ENCODE data around the gene HMCN1.
A peak's percentile ranks its signal among the peaks of the same experiment; 100 is the strongest.

Gene HMCN1

DNA sequence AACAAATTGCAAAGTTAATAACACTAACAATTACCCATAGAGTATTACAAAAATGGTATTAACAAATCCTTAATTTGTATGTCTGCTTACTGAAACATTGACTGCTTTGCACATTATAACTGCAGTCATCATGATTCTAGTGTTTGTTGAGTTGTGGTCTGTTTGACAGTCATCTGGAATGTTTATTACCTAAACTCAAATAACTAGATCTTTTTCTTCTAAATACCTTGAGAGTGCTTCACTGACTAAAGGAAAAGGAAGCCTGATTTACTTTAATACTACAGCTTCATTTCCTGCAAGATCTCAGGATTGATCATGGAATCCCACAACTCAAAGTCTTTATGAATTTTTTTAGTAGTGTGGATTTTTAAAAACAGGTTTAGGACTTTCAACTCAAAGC is 70.0 kb downstream of the HMCN1 start:
- TF ChIP-seq CTCF (IDR thresholded peaks at IDR 0.05): no peak
- TF ChIP-seq ZFX (IDR thresholded peaks at IDR 0.05; ENCODE audit: borderline replicate concordance): no peak
- no peak overlapping the region for H3K27ac ChIP-seq

GRCh38 chr1:185804608-185805007 is 70.4 kb downstream of the HMCN1 start:
- H3K27ac ChIP-seq: no peak overlapping the region
- TF ChIP-seq CTCF (IDR thresholded peaks at IDR 0.05) (no peak), ZFX (IDR thresholded peaks at IDR 0.05; ENCODE audit: borderline replicate concordance) (no peak)

DNA sequence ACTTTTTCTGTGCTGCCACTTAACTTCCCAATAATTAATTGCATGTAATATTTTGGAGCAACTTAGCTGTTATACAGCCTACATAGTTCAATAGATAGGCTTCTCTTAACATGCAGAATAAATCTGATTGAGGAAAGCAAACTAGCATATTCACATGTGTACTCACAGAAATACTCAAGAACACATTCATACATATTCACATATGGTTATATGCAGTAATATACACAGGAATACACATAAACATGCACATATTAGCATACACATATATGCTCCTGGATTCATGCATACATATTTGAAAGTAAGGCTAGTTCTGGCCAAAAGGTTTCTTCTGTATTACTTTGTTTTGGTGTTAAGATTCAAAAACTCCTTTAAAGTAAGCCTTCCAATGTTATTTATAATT is 73.1 kb downstream of the HMCN1 start:
- no peak for TF ChIP-seq ZFX (IDR thresholded peaks at IDR 0.05; ENCODE audit: borderline replicate concordance)
- TF ChIP-seq CTCF (IDR thresholded peaks at IDR 0.05): no peak
- H3K27ac ChIP-seq: no peak overlapping the region

DNA sequence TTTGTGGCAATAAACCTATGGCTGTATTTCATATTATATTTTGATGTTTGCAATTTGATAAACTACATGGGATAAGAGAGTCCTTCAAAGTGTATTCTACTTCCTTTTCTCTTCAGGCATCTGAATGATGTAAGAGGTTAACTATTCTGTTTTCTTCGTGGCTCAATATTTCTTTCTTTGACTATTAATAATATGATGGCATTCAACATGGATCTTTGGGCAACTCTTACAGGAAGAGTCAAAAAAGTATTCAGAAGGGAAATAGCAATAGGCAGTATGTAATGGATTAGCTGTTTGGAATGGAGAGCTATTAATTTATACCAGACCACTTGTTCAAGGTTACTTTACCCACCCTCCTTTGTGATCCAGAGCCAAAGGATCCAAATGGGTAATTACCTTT is 74.4 kb downstream of the HMCN1 start:
- TF ChIP-seq CTCF (IDR thresholded peaks at IDR 0.05) (no peak), ZFX (IDR thresholded peaks at IDR 0.05; ENCODE audit: borderline replicate concordance) (no peak)
- H3K27ac ChIP-seq: no peak overlapping the region

GRCh38 chr1:185811073-185811709 is 77.0 kb downstream of the HMCN1 start:
- TF ChIP-seq ZFX (IDR thresholded peaks at IDR 0.05; ENCODE audit: borderline replicate concordance) (no peak), CTCF (IDR thresholded peaks at IDR 0.05) (no peak)
- no peak overlapping the region for H3K27ac ChIP-seq

GRCh38 chr1:185812934-185813333 is 78.7 kb downstream of the HMCN1 start:
- no peak overlapping the region for H3K27ac ChIP-seq
- TF ChIP-seq ZFX (IDR thresholded peaks at IDR 0.05; ENCODE audit: borderline replicate concordance): no peak

DNA sequence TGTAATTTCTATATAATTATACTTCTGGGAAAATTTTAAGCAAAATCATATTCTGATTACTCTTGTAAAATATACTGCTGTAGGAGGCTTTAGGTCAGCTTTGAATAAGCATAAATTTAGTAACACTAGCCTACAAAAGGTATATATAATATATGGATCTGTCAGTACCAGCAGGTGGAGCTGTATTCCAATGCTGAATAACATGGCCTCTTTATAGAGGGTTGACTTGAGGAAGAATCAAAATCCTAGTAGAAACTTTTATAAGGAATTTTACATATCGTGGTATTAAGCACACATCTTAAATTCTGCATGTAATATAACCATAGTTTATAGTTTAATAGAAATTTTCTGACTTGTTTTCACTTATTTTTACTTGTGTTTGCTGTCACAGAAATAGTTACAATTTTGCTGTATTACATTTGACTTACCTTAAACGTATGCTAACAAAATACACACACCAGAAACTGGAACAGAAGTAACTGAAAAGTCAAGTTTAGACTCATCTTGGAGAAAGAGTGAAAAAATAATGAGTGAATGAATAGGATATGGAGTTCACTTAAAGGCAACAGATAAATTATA is 79.3 kb downstream of the HMCN1 start:
- TF ChIP-seq CTCF (IDR thresholded peaks at IDR 0.05) (peak; percentile 93), ZFX (IDR thresholded peaks at IDR 0.05; ENCODE audit: borderline replicate concordance) (no peak)
- no peak overlapping the region for H3K27ac ChIP-seq

DNA sequence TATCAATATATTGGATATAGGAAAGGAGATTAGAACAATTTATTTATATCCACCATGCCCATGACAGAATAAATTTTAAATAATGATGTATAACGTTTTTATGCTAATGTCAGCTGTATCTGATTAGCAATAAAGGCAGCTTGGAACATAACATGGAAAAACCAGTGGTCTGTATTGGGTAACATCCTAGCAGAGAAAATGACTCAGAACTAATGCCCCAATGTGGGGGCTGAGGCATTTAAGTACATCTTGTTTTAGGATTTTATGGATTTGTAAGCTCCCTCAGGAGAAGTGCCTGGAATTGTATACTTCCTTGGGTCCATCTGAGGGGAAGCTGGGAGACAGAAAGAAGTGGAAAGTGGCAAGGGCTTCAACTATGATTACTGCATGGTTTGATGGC is 82.3 kb downstream of the HMCN1 start:
- no peak overlapping the region for H3K27ac ChIP-seq
- TF ChIP-seq ZFX (IDR thresholded peaks at IDR 0.05; ENCODE audit: borderline replicate concordance) (no peak), CTCF (IDR thresholded peaks at IDR 0.05) (no peak)

Data from 22Rv1 (cell line).